GM10266 (cell line): ENCODE results near the gene SNRK.

Experiments used
- DNase-seq: peaks from one replicate; pipeline ENCODE4 v3.0.0; 2012; ENCODE audit errors: extremely low spot score
- CTCF ChIP-seq: IDR thresholded peaks from 2 replicates; pipeline ENCODE4 v1.5.1; 2012; ENCODE audit warnings: mild to moderate bottlenecking, low read depth; ENCODE audit not compliant: control insufficient read depth, insufficient read depth; ENCODE audit errors: missing control alignments

The SNRK gene

GRCh38 chr3:43391621-43392020 lies 105.3 kb downstream of the SNRK start:
- TF ChIP-seq CTCF, result no peak
- no peak for DNase-seq

DNA sequence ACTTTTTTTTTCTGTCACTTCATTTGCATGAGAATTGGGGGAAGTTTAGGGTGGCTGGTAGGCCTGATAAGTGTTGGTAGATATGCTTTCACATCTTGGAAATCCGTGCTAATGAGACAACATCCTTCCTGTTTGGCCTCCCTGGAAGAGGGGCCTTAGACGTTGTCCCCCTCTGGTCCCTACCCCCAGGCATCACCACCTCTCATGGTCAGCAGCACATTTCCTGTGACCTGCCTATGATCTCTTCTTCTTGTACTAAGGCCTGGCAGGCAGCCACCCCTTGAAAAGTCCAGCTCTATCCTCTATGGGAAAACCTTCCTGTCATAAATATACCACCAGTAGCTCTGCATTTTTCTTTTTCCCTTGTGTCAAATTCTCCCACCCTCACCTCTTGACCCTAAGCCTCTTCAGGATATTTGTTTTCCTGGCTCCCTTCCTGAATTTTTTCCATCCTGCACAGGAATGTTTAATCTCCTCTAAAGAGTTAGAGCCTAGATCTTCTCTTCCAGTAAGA lies 107.8 kb downstream of the SNRK start:
- TF ChIP-seq CTCF, result no peak
- DNase-seq, result no peak

DNA sequence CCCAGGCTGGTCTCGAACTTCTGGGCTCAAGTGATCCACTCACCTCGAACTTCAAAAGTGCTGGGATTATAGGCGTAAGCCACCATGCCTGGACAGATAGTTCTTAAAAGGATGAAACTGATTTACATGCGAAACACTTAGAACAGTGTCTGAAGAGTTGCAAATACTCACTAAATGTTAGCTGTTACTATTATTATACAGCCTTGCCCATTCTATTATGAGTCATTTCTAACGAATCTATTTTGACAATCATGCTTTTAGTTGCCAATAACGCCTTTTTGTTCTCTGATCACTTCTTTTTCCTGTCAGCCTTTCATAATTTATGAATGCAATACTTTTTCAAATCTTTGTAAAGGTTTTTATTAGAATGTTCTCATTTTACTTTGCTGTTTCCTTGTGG lies 112.7 kb downstream of the SNRK start:
- no peak for TF ChIP-seq CTCF
- DNase-seq, result no peak

DNA sequence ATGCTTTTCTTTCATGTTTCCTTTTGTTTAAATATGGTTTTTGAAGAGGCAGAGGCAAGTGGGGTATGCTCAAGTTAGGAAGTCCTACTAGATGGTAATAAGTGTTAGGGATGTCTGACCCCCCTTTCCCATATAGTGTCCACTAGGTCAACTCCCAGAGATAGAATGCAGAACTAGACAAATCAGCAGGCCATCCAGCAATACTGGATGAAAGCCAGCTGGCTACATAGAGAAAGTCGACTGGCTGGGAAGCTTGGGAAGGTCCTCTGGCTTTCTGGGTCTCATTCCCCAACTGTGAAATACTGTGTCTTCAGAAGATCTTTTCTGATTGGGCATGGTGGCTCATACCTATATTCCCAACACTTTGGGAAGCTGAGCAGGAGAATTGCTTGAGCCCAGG lies 113.8 kb downstream of the SNRK start:
- no peak for TF ChIP-seq CTCF
- no peak for DNase-seq
